HG02870 (cell line): ENCODE results near the gene RND3.

Experiments used
- ATAC-seq: cut with Tn5 transposase; IDR thresholded peaks from one replicate; pipeline ENCODE4 v1.9.1; 2021; ENCODE audit warnings: mild to moderate bottlenecking, moderate library complexity; ENCODE audit not compliant: unreplicated experiment

Gene RND3

GRCh38 chr2:150487537-150488429 lies at the start of gene RND3:
TSS of gene RND3 (minus strand) at chr2:150487667. CDS start at chr2:150487417, 250 bp downstream.
- peak; percentile 62 for ATAC-seq

GRCh38 chr2:150535176-150535575 lies 47.7 kb upstream of the RND3 start:
- ATAC-seq, result no peak

- ATAC-seq, result no peak
These were observed 45.4 kb upstream of the RND3 start for GRCh38 chr2:150532879-150533278.

- no peak for ATAC-seq
These were observed 44.6 kb upstream of the RND3 start for GRCh38 chr2:150532020-150532419.

GRCh38 chr2:150531591-150531990 lies 44.1 kb upstream of the RND3 start:
- ATAC-seq, result no peak

GRCh38 chr2:150530168-150530567 lies 42.7 kb upstream of the RND3 start:
- ATAC-seq, result no peak

GRCh38 chr2:150528861-150529801 lies 41.7 kb upstream of the RND3 start:
- peak; percentile 77 for ATAC-seq

- ATAC-seq, result no peak
These were observed 39.4 kb upstream of the RND3 start for GRCh38 chr2:150526827-150527226.

- no peak for ATAC-seq
These were observed 38.5 kb upstream of the RND3 start for GRCh38 chr2:150526006-150526405.

- ATAC-seq, result no peak
These were observed 34.8 kb upstream of the RND3 start for GRCh38 chr2:150522269-150522668.

GRCh38 chr2:150520887-150521664 lies 33.6 kb upstream of the RND3 start:
- peak; percentile 47 for ATAC-seq

GRCh38 chr2:150520033-150520432 lies 32.6 kb upstream of the RND3 start:
- ATAC-seq, result no peak

GRCh38 chr2:150517951-150518680 lies 30.6 kb upstream of the RND3 start:
- no peak for ATAC-seq

- no peak for ATAC-seq
These were observed 26.2 kb upstream of the RND3 start for GRCh38 chr2:150513647-150514046.

GRCh38 chr2:150508497-150509137 lies 21.1 kb upstream of the RND3 start:
- ATAC-seq, result no peak

GRCh38 chr2:150507071-150507470 lies 19.6 kb upstream of the RND3 start:
- ATAC-seq, result no peak

- ATAC-seq, result no peak
These were observed 17.7 kb upstream of the RND3 start for GRCh38 chr2:150505178-150505577.

GRCh38 chr2:150495993-150496627 lies 8.6 kb upstream of the RND3 start:
- ATAC-seq, result no peak

GRCh38 chr2:150495001-150495400 lies 7.5 kb upstream of the RND3 start:
- ATAC-seq, result no peak
